HS-27A (cell line): Measurements from ENCODE around the gene ERCC1.

Source experiments
- DNase-seq: peaks from one replicate; pipeline ENCODE4 v3.0.0-alpha.2; 2012; ENCODE audit warnings: low read depth, missing footprints

ERCC1 gene

DNA sequence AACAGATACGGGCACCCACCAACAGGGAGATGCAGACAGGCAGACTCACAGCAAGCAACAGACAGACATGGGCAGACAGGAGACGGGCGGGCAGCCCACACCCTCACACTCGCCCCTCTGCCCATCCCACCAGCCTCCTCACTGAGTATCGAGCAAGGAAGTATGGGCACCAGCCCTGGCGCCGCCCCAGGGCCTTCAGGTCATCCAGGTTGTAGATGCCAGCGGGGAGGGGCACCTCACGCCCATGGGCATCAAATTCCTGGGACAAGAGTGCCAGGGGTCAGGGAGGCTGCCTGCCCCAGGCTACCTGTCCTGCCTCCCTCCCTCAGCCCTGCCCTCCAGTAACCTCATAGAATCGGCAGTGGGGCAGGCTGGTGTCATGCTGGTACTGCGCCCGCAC lies 59.0 kb downstream of the ERCC1 start:
- DNase-seq: no peak

DNA sequence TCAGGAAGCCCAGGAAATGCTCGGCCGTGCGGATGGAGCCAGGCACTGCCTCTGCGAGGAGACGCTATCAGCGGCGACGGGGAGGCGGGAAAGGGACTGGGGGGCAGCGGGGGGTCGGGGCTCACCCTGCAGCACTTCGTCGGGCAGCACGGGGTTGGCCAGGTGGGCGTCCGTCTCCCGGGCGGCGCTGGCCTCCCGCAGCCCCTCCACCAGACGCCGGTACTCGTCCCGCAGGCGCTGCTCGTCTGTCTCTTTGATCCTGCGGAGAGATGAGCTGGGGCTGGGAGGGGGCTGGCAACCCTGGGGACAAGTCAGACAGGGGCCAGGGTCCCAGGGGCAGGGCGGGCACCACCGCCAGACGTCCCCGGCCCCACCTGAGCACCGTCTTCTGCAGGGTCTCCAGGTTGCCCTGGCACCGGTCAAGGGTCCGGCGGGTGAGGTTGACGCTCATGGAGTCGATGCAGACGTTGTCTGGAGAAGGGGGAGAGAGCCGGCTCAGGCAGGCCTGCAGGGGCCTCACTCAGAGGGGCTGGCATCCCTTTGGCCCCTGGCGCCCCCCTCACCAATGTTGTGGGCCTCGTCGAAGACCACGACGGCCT lies 59.8 kb downstream of the ERCC1 start:
- DNase-seq: no peak

DNA sequence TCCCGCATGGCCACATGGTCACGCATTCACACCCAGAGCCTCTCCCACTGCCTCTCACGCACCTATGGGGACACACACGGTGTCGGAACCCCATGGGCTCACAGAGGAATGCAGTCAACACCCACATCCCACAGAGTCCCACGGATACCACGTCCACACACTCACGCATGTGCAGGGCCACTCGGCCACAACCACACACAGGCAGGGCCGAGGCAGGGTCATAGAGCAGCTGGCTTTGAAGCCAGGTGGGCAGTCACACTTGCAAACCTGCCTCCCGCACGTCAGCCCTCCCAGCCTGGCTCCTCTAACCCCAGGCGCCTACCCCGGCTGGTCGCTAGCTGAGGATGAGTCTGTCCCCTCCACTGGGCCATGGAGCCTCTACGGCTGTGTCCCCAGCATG lies 61.4 kb downstream of the ERCC1 start:
- no peak for DNase-seq

DNA sequence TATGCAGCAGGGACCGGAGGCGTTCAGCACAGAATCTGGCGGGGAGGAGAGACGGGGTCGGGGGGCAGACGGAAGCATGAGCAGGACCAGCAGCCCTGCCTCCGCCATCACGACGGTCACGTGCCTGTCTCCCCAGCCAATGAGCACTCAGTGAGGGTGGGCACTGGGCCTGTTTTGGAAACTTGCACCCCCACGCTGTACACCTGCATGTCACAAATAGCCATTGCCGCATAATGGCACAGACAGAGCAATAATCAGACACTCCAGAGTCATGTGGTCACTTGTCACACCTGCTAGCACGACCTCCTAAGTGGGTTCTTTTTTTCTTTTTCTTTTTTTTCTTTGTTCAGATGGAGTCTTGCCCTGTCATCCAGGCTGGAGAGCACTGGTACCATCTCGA lies 62.1 kb downstream of the ERCC1 start:
- no peak for DNase-seq

DNA sequence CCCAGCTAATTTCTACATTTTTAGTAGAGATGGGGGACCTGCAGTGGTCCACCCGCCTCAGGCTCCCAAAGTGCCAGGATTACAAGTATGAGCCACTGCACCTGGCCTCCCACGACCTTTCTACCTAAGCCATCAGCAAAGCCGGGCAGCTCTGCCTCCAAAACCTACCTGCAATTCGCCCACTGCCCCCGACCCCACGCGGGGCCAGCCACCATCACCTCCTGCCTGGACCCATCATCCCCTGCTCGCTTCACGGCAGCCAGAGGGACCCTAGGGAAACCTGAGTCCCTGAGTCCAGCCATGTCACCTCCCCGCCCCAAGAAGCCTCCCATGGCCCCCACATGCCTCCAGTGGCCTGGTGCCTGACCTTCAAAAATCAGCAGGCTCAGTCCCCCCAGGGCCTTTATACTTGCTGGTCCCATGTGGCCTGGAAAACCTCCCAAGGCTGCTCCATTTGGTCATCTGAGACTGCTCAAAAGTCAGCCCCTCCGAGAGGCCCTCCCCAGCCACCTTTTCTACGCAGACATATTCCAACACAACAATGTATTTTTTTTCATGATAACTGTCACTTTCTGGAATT lies 65.4 kb downstream of the ERCC1 start:
- no peak for DNase-seq

DNA sequence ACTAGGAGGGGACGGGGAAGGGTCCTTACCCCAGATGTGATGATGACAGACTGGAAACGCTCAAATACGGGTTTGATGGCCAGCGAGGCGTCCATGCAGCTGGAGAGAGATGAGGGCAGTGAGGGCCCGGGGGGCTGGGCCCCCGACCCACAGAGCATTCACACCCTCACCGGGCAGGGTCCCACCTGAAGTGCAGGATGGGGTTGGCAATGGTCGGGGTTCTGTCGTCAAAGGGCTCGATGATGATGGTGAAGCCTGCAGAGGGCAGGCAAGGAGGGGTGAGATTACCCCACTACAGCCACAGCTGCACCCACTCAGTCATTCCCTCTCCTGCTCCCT lies 66.3 kb downstream of the ERCC1 start:
- no peak for DNase-seq
